Fibroblast of mammary gland (primary cell): ENCODE data around the gene PRPF40A.
"Not testable (repeated sequence)": the region's sequence is repeated elsewhere in the genome, so short reads cannot be mapped to it uniquely, and the experiment has no call there.

Experiments
- DNase-seq: peaks from one replicate; pipeline ENCODE4 v3.0.0-alpha.2; 2010; ENCODE audit warnings: low read depth
- H3K4me3 ChIP-seq: 2 replicates; pipeline ENCODE4 v1.5.1; 2011; ENCODE audit warnings: low read depth, mild to moderate bottlenecking, low read length, moderate library complexity; ENCODE audit not compliant: control insufficient read depth
- TF ChIP-seq, protein P1 (sequence below): conservative IDR thresholded peaks from 2 replicates; pipeline ENCODE4 v1.5.1; 2011; ENCODE audit warnings: low read depth, low read length, inconsistent platforms; ENCODE audit not compliant: control insufficient read depth, insufficient read depth

The PRPF40A gene

GRCh38 chr2:152755029-152755428, 37.8 kb upstream of the PRPF40A start:
- no peak overlapping the region for H3K4me3 ChIP-seq
- TF ChIP-seq, protein P1, sequence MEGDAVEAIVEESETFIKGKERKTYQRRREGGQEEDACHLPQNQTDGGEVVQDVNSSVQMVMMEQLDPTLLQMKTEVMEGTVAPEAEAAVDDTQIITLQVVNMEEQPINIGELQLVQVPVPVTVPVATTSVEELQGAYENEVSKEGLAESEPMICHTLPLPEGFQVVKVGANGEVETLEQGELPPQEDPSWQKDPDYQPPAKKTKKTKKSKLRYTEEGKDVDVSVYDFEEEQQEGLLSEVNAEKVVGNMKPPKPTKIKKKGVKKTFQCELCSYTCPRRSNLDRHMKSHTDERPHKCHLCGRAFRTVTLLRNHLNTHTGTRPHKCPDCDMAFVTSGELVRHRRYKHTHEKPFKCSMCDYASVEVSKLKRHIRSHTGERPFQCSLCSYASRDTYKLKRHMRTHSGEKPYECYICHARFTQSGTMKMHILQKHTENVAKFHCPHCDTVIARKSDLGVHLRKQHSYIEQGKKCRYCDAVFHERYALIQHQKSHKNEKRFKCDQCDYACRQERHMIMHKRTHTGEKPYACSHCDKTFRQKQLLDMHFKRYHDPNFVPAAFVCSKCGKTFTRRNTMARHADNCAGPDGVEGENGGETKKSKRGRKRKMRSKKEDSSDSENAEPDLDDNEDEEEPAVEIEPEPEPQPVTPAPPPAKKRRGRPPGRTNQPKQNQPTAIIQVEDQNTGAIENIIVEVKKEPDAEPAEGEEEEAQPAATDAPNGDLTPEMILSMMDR = peak; percentile 16
- no peak for DNase-seq

- DNase-seq = peak; percentile 28
- H3K4me3 ChIP-seq = not testable (repeated sequence)
Measured at GRCh38 chr2:152747751-152748150, 30.5 kb upstream of the PRPF40A start.

DNA sequence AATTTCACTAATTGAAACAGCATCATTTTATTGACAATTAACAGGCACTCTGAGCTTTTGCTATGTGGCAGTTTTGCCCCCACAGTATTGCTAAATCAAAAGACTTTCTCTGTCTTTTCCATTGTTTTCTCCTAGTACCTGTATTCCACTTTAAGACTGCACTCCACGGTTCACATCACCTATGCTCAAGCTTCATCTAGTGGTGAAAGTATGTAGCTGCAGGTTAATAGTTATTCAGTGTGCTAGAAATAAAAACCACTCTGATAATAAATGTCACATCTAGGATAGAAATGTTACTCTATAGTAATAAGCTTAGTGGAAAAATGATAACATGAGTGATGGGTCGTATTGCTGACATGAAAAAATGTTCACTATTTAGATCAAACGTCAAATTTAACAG, 25.7 kb upstream of the PRPF40A start:
- TF ChIP-seq, protein P1 = peak; percentile 49
- peak; percentile 14 for DNase-seq
- no peak overlapping the region for H3K4me3 ChIP-seq

DNA sequence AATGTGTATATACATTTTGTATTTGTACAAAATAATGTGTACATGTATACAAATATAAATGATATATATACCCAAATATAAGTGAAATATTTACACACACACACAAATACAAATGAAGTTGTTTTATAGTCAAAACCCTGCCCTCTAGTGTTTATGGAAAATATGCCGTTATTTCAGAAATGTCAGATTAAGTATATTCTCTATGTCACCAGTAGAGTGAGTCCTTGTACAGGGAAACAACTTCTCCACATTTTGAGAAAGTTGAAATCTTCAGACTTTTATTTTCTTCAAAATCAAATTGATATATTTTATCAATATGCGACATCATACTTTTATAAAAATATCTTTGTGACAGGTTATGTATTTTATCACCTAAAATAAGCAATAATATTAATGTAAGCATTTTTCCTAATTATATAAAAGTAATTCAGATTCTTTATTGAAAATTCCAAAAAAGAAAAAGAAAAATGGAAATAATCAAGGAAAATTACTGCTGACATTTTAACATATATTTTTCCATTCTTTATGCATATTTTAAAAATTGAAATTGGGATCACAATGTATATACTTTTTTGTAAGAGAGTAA, 23.6 kb upstream of the PRPF40A start:
- DNase-seq = peak; percentile 77
- H3K4me3 ChIP-seq = no peak overlapping the region
- TF ChIP-seq, protein P1 = peak; percentile 86

- DNase-seq = not testable (repeated sequence)
Measured at GRCh38 chr2:152739705-152740104, 22.4 kb upstream of the PRPF40A start.

DNA sequence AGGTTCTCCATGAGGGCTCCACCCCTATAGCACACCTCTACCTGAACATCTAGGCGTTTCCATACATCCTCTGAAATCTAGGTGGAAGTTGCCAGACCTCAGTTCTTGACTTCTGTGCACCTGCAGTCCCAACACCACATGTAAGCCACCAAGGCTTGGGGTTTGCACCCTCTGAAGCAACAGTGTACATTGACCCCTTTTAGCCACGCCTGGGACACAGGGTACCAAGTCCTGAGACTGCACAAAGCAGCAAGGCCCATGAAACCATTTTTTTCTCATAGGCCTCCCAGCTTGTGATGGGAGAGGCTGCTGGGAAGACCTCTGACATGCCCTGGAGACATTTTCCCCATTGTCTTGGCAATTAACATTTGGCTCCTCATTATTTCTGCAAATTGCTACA, 21.2 kb upstream of the PRPF40A start:
- TF ChIP-seq, protein P1 = no peak
- H3K4me3 ChIP-seq = no peak overlapping the region
- no peak for DNase-seq

More at GRCh38 chr2:152739705-152740104, 22.4 kb upstream of the PRPF40A start:
- H3K4me3 ChIP-seq = not testable (repeated sequence)

DNA sequence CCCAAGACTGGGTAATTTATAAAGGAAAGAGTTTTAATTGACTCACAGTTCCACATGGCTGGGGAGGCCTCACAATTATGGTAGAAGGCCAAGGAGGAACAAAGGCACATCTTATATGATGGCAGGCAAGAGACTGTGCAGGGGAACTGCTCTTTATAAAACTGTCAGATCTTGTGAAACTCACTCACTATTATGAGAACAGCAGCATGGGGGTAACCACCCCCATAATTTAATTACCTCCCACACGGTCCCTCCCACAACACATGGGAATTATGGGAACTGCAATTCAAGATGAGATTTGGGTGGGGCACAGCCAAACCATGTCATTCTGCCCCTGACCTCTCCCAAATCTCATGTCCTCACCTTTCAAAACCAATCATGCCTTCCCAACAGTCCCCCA, 20.2 kb upstream of the PRPF40A start:
- H3K4me3 ChIP-seq, DNase-seq: not testable (repeated sequence)

DNA sequence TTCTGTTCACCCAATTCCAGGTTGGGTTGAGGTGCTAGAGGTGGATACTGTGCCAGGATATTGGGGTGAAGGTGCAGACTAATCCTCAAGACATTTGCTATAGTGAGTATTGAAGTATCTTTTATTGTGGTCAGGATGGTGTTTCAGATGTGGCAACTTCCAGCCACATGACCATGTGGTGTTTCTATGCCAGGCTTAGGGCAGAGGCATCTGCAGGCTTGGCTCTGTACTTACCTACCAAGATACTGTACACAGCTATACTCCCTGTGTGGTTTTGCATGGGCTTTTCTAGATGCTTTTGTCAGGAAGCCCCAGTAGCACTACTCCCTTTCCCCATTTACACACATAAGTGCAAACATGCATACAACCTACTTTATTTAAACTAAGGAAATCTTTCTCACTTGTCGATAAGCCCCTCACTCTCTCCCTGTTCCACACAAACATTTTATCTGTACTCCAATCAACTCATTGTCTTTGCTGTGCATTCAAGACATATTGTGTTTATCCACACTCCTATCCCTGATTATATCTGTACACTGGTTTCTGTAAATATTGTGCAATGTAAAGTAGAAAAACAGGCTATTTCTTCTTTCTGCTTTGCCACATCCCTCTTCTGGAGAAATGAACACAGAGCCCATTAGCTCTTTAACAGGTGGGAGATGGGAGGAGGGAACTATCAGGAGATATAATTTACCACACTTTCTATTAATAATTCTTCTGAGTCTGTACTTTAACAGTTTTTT, 13.5 kb upstream of the PRPF40A start:
- DNase-seq = peak; percentile 30
- no peak overlapping the region for H3K4me3 ChIP-seq
- TF ChIP-seq, protein P1 = no peak
